Omental fat pad (tissue), 4 donors: ENCODE data around the gene CHIA. TPM values are rescaled to one million over a fixed set of nuclear protein-coding genes. Genes with fewer than 3 reads are reported as not detected.

ENCODE experiments used
- ATAC-seq: fragments of 150-250 bp; one replicate; pipeline ENCODE4 v1.9.1; 2016; ENCODE audit warnings: mild to moderate bottlenecking, moderate library complexity; ENCODE audit not compliant: low FRiP score
- DNase-seq: peaks from one replicate; pipeline ENCODE4 v3.0.0-alpha.2; 2019; ENCODE audit warnings: low spot score
- CTCF ChIP-seq, 3 donors: fragments of 450-650 bp; IDR thresholded peaks; one replicate each; pipeline ENCODE4 v1.5.1; 2016 to 2017; ENCODE audit warnings: antibody characterized with exemption in 3 of 3, mild to moderate bottlenecking in 3 of 3, moderate library complexity in 2 of 3
- total RNA-seq, 4 donors: library from RNA; depleted of rRNA; stranded (reverse); fragments of >200 nt; gene quantifications; one replicate each; pipeline ENCODE4 v1.1.0, GENCODE V29; 2016

The CHIA gene
- total RNA-seq, 4 donors from 2014 or later, result 3.5 TPM; not detected in 3

- no peak for TF ChIP-seq CTCF (IDR thresholded peaks at IDR 0.05)
- ATAC-seq (no peak), DNase-seq (no peak)
These were observed 6.8 kb upstream of the CHIA start for GRCh38 chr1:111283838-111284237.

- DNase-seq, result no peak
These were observed 4.8 kb upstream of the CHIA start for GRCh38 chr1:111285879-111286278.

GRCh38 chr1:111286912-111287311 is 3.7 kb upstream of the CHIA start:
- ATAC-seq, result no peak
- no peak for TF ChIP-seq CTCF (IDR thresholded peaks at IDR 0.05)
- no peak for DNase-seq

More at GRCh38 chr1:111285879-111286278, 4.8 kb upstream of the CHIA start:
- TF ChIP-seq CTCF (IDR thresholded peaks at IDR 0.05), result no peak
- no peak for ATAC-seq

GRCh38 chr1:111289371-111289770 is 1.3 kb upstream of the CHIA start:
- no peak for DNase-seq
- no peak for TF ChIP-seq CTCF (IDR thresholded peaks at IDR 0.05)
- no peak for ATAC-seq

GRCh38 chr1:111290104-111290503 is 547 bp upstream of the CHIA start:
- no peak for DNase-seq
- no peak for ATAC-seq
- no peak for TF ChIP-seq CTCF (IDR thresholded peaks at IDR 0.05)

GRCh38 chr1:111294390-111294789 is 3.7 kb downstream of the CHIA start:
- no peak for TF ChIP-seq CTCF (IDR thresholded peaks at IDR 0.05)
- DNase-seq (no peak), ATAC-seq (no peak)

GRCh38 chr1:111302374-111302773 is 11.7 kb downstream of the CHIA start:
- ATAC-seq (no peak), DNase-seq (no peak)

More at GRCh38 chr1:111302374-111302773, 11.7 kb downstream of the CHIA start:
- TF ChIP-seq CTCF (IDR thresholded peaks at IDR 0.05), result no peak
